ENCODE data around the gene TCF12. TPM values are rescaled to one million over a fixed set of nuclear protein-coding genes. Genes with fewer than 3 reads are reported as not detected.

The TCF12 gene
- total and polyA plus RNA-seq, 2 donors (not counting 3 experiments of a cell fraction or from before 2014, with no cell fraction given): 72.1 to 133 TPM

DNA sequence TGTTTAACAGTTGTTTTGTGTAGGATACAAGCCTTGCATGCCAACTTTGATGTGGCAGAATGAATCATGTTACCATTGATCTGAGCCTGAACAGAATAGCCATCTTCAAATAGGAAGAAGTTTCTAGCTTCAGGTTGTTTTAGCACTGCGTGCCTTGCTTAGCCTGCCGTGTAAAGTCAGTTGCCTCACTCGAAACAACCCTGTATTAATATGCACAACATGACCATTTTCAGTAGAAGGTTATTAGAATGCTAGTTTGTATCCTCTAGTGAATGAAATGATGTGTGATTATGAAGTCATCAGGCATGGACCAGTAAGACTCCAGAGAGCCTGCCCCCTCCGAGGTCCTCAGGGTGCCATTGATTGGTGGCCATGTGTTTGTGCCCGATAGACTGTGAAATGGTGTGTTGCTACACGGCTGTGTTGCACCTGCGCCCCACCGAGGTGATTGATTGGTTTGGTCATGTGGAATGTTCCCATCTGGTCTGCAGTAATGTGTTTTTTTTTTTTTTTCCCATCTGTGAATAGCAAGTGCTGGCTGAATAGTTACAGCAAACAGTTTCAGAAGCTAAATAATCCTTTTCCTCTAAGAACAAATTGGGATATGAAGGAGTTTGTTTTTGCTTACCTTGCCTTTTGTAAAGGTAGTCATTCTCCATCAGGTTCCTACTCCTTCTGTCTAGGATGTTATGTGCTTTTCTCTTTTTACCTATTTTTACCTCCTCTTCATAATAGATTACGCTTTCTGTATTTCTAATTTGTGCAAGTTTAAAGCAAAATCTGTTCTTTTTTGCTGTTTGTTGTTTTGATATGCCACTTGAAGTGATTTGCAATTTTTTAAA is 214.9 kb downstream of the TCF12 start:
- no peak for TF ChIP-seq EZH2 (IDR thresholded peaks at IDR 0.05; ENCODE audit: borderline replicate concordance, low read depth, low read length, severe bottlenecking)
- TF ChIP-seq JUN (IDR thresholded peaks at IDR 0.05; ENCODE audit: borderline replicate concordance, insufficient read depth, insufficient read length, low read depth): peak; percentile 14
- TF ChIP-seq POLR2A (IDR thresholded peaks at IDR 0.05; ENCODE audit: low read depth, low read length): no peak
- Histone ChIP-seq H3K4me3 (replicated peaks in 1 of 3; ENCODE audit: insufficient read depth in 1 of 3, low read depth in 1 of 3, low read length in 3 of 3) (no peak overlapping the region), H3K9me1 (replicated peaks; ENCODE audit: control insufficient read depth, extremely low read depth, insufficient read depth, low read length) (no peaks in the 10 kb centered on the region), H3K27me3 (ENCODE audit: control insufficient read depth in 2 of 2, insufficient read depth in 2 of 2, low read length in 2 of 2) (no peaks in the 10 kb centered on the region), H4K20me1 (replicated peaks; ENCODE audit: control insufficient read depth, extremely low read depth, insufficient read depth, low read length) (no peaks in the 10 kb centered on the region), H3K9ac (replicated peaks; ENCODE audit: extremely low read depth, insufficient read depth, low read length) (no peak overlapping the region), H3K9me3 (replicated peaks; ENCODE audit: control insufficient read depth, insufficient read depth, low read length) (no peaks in the 10 kb centered on the region), H3K27ac (ENCODE audit: insufficient read depth, low read depth, low read length) (no peak overlapping the region), H2AFZ (ENCODE audit: low read depth, low read length) (no peak overlapping the region), H3K4me2 (ENCODE audit: insufficient read depth, low read length) (peak overlapping the region; percentile 14), H3K4me1 (ENCODE audit: control insufficient read depth, extremely low read depth, insufficient read depth, low read length) (peaks cover 43% of the 10 kb centered on the region), H3K79me2 (ENCODE audit: control insufficient read depth, insufficient read depth, low read length) (peaks cover 28% of the 10 kb centered on the region), H3K36me3 (ENCODE audit: control insufficient read depth in 2 of 2, extremely low read depth in 1 of 2, insufficient read depth in 2 of 2, low read length in 2 of 2) (no peaks in the 10 kb centered on the region)
- FAIRE-seq (no peak), DNase-seq (ENCODE audit: low read depth, low spot score) (peak; percentile 57)
- CTCF ChIA-PET: interaction anchor here (1.2 to 1.4 kb wide), 2 partner anchors 8 to 11 kb away, joined by 4 to 5 read pairs; no protein-coding TSS in a partner anchor
- POLR2A ChIA-PET: no interaction called here
- dilution Hi-C loops (cut with MboI; ENCODE audit: extremely low pct_ligation_motif_present, low sequenced_read_pairs): no loop called here
- intact Hi-C loops (cut with micrococcal nuclease): loop anchor here (5.0 to 10.0 kb wide), 4 partner anchors 51 to 1016 kb away; partner anchors contain the start of gene ZNF280D
- no TSS peak for BruUV-seq (replicated peaks)

DNA sequence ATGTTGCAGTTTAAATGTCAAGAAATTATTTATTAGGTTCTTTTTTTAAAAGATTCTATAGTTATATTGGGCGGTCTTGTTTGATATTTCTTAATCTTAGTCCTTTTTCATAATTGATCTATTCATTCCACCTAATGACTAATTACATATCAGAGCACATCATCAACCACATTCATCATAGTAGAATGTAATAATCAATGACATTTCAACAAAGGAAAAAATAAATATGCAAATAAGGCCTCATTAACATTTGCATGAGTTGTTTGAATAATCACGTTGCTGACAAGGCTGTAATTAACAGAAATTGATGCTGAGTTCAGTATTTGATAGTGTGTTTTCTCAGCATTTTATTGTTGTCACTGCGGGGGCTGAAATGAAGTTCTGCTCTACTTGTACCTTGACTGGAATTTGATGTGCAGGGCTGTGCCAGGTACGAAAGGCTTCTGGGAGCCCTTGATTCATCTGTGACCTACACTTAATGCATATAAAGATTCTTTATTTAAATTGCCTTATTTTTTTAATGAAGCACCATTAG is 215.7 kb downstream of the TCF12 start:
- Histone ChIP-seq H3K4me3 (replicated peaks in 1 of 3; ENCODE audit: insufficient read depth in 1 of 3, low read depth in 1 of 3, low read length in 3 of 3) (no peak overlapping the region), H3K9me3 (replicated peaks; ENCODE audit: control insufficient read depth, insufficient read depth, low read length) (no peaks in the 10 kb centered on the region), H3K4me1 (ENCODE audit: control insufficient read depth, extremely low read depth, insufficient read depth, low read length) (peaks cover 43% of the 10 kb centered on the region), H3K27me3 (ENCODE audit: control insufficient read depth in 2 of 2, insufficient read depth in 2 of 2, low read length in 2 of 2) (no peaks in the 10 kb centered on the region), H3K79me2 (ENCODE audit: control insufficient read depth, insufficient read depth, low read length) (peaks cover 30% of the 10 kb centered on the region), H3K27ac (ENCODE audit: insufficient read depth, low read depth, low read length) (peak overlapping the region; percentile 77), H2AFZ (ENCODE audit: low read depth, low read length) (no peak overlapping the region), H4K20me1 (replicated peaks; ENCODE audit: control insufficient read depth, extremely low read depth, insufficient read depth, low read length) (no peaks in the 10 kb centered on the region), H3K4me2 (ENCODE audit: insufficient read depth, low read length) (peak overlapping the region; percentile 35), H3K9ac (replicated peaks; ENCODE audit: extremely low read depth, insufficient read depth, low read length) (peak overlapping the region; percentile 69), H3K36me3 (ENCODE audit: control insufficient read depth in 2 of 2, extremely low read depth in 1 of 2, insufficient read depth in 2 of 2, low read length in 2 of 2) (no peaks in the 10 kb centered on the region), H3K9me1 (replicated peaks; ENCODE audit: control insufficient read depth, extremely low read depth, insufficient read depth, low read length) (no peaks in the 10 kb centered on the region)
- TF ChIP-seq JUN (IDR thresholded peaks at IDR 0.05; ENCODE audit: borderline replicate concordance, insufficient read depth, insufficient read length, low read depth) (no peak), GATA2 (IDR thresholded peaks at IDR 0.05; ENCODE audit: insufficient read depth, insufficient read length, low read depth, low read length) (no peak), POLR2A (IDR thresholded peaks at IDR 0.05; ENCODE audit: low read depth, low read length) (no peak)
- no peak for DNase-seq (ENCODE audit: low read depth, low spot score)
- intact Hi-C loops (cut with micrococcal nuclease) (loop anchor here (2.0 to 10.0 kb wide), 6 partner anchors 52 to 1017 kb away; partner anchors contain the start of gene ZNF280D), dilution Hi-C loops (cut with MboI; ENCODE audit: extremely low pct_ligation_motif_present, low sequenced_read_pairs) (no loop called here)
- CTCF ChIA-PET: interaction anchor here (0.7 to 2.1 kb wide), 16 partner anchors 11 to 643 kb away, joined by 3 to 13 read pairs (median 4); partner anchors contain the start of gene TCF12
- BruUV-seq (replicated peaks): no TSS peak
- POLR2A ChIA-PET: no interaction called here
- FAIRE-seq: no peak
